ENCODE results near the gene SETD1B. TPM values are rescaled to one million over a fixed set of nuclear protein-coding genes. Genes with fewer than 3 reads are reported as not detected.

Gene SETD1B
- total RNA-seq, 1 donor from 2014 or later = 7.9 TPM

GRCh38 chr12:121765573-121765972 is 38.2 kb upstream of the SETD1B start:
- Histone ChIP-seq H3K4me1 (peaks cover 65% of the 10 kb centered on the region), H3K36me3 (no peaks in the 10 kb centered on the region), H3K4me3 (no peak overlapping the region), H3K27ac (replicated peaks) (no peak overlapping the region), H3K27me3 (ENCODE audit: low read depth) (no peaks in the 10 kb centered on the region), H3K9me3 (replicated peaks) (no peaks in the 10 kb centered on the region)
- intact Hi-C loops (cut with micrococcal nuclease) = no loop called here
- TF ChIP-seq, protein P1, sequence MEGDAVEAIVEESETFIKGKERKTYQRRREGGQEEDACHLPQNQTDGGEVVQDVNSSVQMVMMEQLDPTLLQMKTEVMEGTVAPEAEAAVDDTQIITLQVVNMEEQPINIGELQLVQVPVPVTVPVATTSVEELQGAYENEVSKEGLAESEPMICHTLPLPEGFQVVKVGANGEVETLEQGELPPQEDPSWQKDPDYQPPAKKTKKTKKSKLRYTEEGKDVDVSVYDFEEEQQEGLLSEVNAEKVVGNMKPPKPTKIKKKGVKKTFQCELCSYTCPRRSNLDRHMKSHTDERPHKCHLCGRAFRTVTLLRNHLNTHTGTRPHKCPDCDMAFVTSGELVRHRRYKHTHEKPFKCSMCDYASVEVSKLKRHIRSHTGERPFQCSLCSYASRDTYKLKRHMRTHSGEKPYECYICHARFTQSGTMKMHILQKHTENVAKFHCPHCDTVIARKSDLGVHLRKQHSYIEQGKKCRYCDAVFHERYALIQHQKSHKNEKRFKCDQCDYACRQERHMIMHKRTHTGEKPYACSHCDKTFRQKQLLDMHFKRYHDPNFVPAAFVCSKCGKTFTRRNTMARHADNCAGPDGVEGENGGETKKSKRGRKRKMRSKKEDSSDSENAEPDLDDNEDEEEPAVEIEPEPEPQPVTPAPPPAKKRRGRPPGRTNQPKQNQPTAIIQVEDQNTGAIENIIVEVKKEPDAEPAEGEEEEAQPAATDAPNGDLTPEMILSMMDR (IDR thresholded peaks at IDR 0.05; ENCODE audit: borderline replicate concordance) = no peak
- no peak for DNase-seq

DNA sequence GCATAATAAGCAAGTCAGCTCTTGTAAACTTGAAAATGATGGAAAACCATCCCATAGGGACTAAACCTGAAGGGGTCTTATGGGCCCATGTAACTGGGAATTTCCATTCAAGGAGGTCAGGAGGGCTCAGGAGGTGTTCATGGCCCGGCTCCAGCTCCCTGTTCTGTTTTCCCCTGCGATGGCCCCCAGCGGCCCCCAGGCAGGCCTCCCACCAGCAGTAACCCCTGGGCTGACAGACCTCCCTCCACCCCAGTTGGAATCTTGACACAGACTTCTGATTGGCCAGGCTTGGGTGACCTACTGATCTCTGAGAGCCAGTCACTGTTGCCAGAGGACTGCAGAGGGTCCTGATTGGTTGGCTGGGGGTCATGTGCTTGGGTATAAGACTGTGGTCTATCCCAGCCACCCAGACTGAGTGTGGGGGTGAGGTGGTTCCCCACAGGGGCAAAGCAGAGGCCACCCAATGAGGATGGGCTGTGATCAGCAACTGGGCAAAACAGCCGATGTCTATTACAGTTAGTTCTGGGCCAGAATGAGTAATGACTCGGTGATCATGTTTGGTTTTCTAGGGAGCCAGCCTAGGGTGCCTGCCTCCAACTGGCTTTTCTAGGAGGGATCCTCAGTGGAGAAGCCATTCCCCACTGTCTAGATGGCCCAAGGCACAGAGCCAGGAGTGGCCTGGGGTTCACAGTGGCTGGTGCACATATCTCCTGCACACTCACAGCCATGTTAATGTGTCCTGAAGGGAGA is 37.3 kb upstream of the SETD1B start:
- H3K36me3 ChIP-seq = no peaks in the 10 kb centered on the region
- no peak overlapping the region for H3K4me3 ChIP-seq
- H3K4me1 ChIP-seq = peaks cover 69% of the 10 kb centered on the region
- peak overlapping the region; percentile 84 for H3K27ac ChIP-seq (replicated peaks)
- H3K27me3 ChIP-seq (ENCODE audit: low read depth) = no peaks in the 10 kb centered on the region
- H3K9me3 ChIP-seq (replicated peaks) = no peaks in the 10 kb centered on the region
- no peak for DNase-seq
- intact Hi-C loops (cut with micrococcal nuclease) = no loop called here
- TF ChIP-seq, protein P1 (IDR thresholded peaks at IDR 0.05; ENCODE audit: borderline replicate concordance) = no peak

DNA sequence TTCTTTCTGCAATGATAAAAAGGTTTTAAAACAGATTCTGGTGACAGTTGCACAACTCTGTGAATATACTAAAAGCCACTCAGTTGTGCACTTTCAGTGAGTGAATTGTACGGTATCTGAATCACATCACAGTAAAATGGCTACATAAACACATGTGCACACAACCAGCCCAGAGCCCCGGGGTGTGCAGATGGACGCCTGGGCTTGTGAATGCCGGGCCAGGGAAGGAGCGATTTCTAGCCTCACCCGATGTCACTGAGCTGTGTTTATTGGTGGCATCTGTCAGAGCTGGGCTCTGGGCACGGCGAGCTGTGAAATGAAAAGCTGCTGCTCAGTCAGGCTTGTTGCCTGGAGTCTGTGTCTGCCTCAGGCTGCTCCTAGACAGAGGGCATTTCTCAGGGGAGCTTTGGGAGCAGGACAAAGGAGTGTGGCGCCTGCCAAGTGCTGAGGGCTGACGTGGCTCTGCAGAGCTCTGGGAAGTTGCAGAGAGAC is 36.2 kb upstream of the SETD1B start:
- H3K36me3 ChIP-seq = no peaks in the 10 kb centered on the region
- peak overlapping the region; percentile 84 for H3K27ac ChIP-seq (replicated peaks)
- H3K4me1 ChIP-seq = peaks cover 71% of the 10 kb centered on the region
- no peaks in the 10 kb centered on the region for H3K9me3 ChIP-seq (replicated peaks)
- peak; percentile 62 for DNase-seq
- intact Hi-C loops (cut with micrococcal nuclease) = no loop called here
- H3K4me3 ChIP-seq = no peak overlapping the region
- no peaks in the 10 kb centered on the region for H3K27me3 ChIP-seq (ENCODE audit: low read depth)
- TF ChIP-seq, protein P1 (IDR thresholded peaks at IDR 0.05; ENCODE audit: borderline replicate concordance) = no peak

- H3K4me3 ChIP-seq = no peak overlapping the region
Observed at GRCh38 chr12:121769297-121769830, 34.4 kb upstream of the SETD1B start.

DNA sequence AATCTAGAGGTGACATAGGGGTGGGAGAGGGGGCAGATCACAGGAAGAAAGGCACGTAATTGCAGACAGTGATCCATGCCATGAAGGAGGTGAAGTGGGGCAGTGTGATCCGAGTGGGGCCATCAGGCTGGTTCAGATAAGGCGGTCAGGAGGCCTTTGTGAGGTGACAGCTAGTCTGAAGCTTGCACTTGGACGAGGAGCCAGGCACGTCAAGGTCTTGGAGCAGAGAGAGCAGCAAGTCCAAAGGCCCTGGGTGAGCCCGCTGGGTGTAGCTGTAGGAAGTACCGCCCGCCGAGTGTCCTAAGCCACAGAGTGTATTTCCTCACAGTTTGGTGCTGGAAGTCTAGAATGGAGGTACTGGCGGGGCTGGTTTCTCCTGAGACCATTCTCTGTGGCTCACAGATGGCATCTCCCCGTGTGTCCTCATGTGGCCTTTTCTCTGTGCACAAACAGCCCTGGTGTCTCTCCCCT is 33.9 kb upstream of the SETD1B start:
- Histone ChIP-seq H3K9me3 (replicated peaks) (no peaks in the 10 kb centered on the region), H3K27ac (replicated peaks) (peak overlapping the region; percentile 84), H3K27me3 (ENCODE audit: low read depth) (no peaks in the 10 kb centered on the region), H3K36me3 (no peaks in the 10 kb centered on the region), H3K4me1 (peaks cover 90% of the 10 kb centered on the region), H3K4me3 (no peak overlapping the region)
- intact Hi-C loops (cut with micrococcal nuclease) = loop anchor here (5.0 kb wide), 1 partner anchor 73 kb away; no protein-coding TSS in a partner anchor
- TF ChIP-seq, protein P1 (IDR thresholded peaks at IDR 0.05; ENCODE audit: borderline replicate concordance) = no peak
- DNase-seq = peak; percentile 63

More at GRCh38 chr12:121769297-121769830, 34.4 kb upstream of the SETD1B start:
- DNase-seq = no peak
- TF ChIP-seq, protein P1 (IDR thresholded peaks at IDR 0.05; ENCODE audit: borderline replicate concordance) = no peak
- no peaks in the 10 kb centered on the region for H3K27me3 ChIP-seq (ENCODE audit: low read depth)
- H3K27ac ChIP-seq (replicated peaks) = peak overlapping the region; percentile 84
- H3K36me3 ChIP-seq = no peaks in the 10 kb centered on the region
- H3K4me1 ChIP-seq = peaks cover 85% of the 10 kb centered on the region
- H3K9me3 ChIP-seq (replicated peaks) = no peaks in the 10 kb centered on the region
- intact Hi-C loops (cut with micrococcal nuclease) = no loop called here
